ENCODE data around the gene GPRIN3. TPM values are rescaled to one million over a fixed set of nuclear protein-coding genes. Genes with fewer than 3 reads are reported as not detected.
A peak's percentile ranks its signal among the peaks of the same experiment; 100 is the strongest.

GPRIN3 gene
- total RNA-seq, 2 experiments from 2014 or later: 102 to 106 TPM

DNA sequence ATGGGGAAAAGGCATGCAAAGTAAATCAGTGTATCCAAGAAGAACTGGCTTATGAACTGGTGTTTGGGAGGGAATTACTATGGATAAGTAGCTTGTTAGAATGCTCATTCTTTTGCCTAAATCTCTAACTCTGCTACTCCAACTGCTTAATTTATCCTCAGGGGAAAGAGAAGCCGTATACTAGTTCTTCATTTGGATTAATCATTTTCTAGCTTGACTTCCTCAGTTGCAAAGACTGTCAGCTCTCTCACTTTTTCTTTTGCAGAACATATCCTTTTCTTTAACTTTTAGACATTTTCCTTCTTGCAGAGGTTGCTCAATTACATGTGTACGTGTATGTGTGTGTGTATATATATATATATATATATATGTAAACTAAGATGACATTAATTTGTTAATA, 21.9 kb downstream of the GPRIN3 start:
- peaks cover 90% of the 10 kb centered on the region for H3K4me1 Mint-ChIP-seq
- DNase-seq: no peak
- peak overlapping the region; percentile 56 for H3K4me3 Mint-ChIP-seq
- no peaks in the 10 kb centered on the region for H3K27me3 Mint-ChIP-seq
- peak overlapping the region; percentile 83 for H3K27ac Mint-ChIP-seq
- POLR2A ChIA-PET: interaction anchor here (1.0 to 10.4 kb wide), 6 partner anchors 8 to 50 kb away, joined by 3 to 516 read pairs (median 30); partner anchors contain the start of gene GPRIN3
- no peaks in the 10 kb centered on the region for H3K9me3 Mint-ChIP-seq
- CTCF ChIA-PET: interaction anchor here (1.3 to 4.5 kb wide), 3 partner anchors 8 to 32 kb away, joined by 3 to 23 read pairs (median 8); no protein-coding TSS in a partner anchor
- peaks cover 47% of the 10 kb centered on the region for H3K36me3 Mint-ChIP-seq (ENCODE audit: low read depth)

DNA sequence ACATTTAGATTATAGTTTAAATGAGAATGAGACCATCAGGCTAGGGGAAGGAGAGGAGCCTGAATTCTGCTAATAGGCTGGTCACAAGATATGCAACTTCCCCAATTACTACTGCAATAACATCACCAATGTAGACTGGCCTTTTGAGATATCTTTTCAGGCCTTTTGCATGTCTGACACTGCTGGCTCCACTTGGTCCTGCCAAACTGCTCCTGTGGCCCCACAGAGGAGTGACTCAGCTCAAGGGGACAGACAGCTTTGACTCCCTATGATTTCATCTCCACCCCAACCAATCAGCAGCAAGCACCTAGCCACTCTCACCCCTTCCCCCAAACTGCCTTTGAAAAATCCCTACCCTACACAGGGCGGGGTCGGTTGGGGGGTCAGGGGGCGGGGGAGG, 22.8 kb downstream of the GPRIN3 start:
- peak; percentile 59 for DNase-seq
- CTCF ChIA-PET: interaction anchor here (0.8 to 4.5 kb wide), 6 partner anchors 8 to 59 kb away, joined by 3 to 23 read pairs (median 4); no protein-coding TSS in a partner anchor
- Mint-ChIP-seq H3K9me3 (no peaks in the 10 kb centered on the region), H3K4me1 (peaks cover 81% of the 10 kb centered on the region), H3K27ac (peak overlapping the region; percentile 96), H3K36me3 (ENCODE audit: low read depth) (peaks cover 38% of the 10 kb centered on the region), H3K27me3 (no peaks in the 10 kb centered on the region), H3K4me3 (peak overlapping the region; percentile 74)
- POLR2A ChIA-PET: interaction anchor here (0.8 to 10.4 kb wide), 12 partner anchors 9 to 58 kb away, joined by 3 to 516 read pairs (median 7); partner anchors contain the start of gene GPRIN3

DNA sequence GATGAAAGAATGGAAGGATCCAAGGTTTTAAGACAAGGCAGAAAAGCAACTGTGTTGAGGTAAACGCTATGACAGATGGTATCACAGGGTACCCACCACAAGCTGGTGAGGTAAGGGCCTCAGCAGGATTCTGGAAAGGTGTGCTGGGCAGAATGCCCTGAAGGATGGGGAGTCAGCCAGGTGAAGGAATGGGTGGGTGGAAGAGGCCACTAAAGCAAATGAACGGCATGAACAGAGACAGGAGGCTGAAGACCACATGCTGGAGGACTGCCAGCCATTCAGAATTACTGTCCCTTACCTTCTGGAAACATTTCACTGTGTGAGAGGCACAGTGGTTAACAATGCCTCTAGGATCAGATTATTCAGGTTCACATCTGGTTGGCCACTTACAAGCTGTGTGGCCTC, 23.6 kb downstream of the GPRIN3 start:
- H3K4me1 Mint-ChIP-seq: peaks cover 73% of the 10 kb centered on the region
- H3K4me3 Mint-ChIP-seq: peak overlapping the region; percentile 74
- H3K27me3 Mint-ChIP-seq: no peaks in the 10 kb centered on the region
- H3K27ac Mint-ChIP-seq: peak overlapping the region; percentile 96
- no peaks in the 10 kb centered on the region for H3K9me3 Mint-ChIP-seq
- POLR2A ChIA-PET: interaction anchor here (0.8 to 10.4 kb wide), 16 partner anchors 9 to 58 kb away, joined by 3 to 516 read pairs (median 6); partner anchors contain the start of gene GPRIN3
- CTCF ChIA-PET: interaction anchor here (0.7 to 4.5 kb wide), 6 partner anchors 8 to 59 kb away, joined by 3 to 23 read pairs (median 4); no protein-coding TSS in a partner anchor
- peaks cover 30% of the 10 kb centered on the region for H3K36me3 Mint-ChIP-seq (ENCODE audit: low read depth)
- DNase-seq: no peak

DNA sequence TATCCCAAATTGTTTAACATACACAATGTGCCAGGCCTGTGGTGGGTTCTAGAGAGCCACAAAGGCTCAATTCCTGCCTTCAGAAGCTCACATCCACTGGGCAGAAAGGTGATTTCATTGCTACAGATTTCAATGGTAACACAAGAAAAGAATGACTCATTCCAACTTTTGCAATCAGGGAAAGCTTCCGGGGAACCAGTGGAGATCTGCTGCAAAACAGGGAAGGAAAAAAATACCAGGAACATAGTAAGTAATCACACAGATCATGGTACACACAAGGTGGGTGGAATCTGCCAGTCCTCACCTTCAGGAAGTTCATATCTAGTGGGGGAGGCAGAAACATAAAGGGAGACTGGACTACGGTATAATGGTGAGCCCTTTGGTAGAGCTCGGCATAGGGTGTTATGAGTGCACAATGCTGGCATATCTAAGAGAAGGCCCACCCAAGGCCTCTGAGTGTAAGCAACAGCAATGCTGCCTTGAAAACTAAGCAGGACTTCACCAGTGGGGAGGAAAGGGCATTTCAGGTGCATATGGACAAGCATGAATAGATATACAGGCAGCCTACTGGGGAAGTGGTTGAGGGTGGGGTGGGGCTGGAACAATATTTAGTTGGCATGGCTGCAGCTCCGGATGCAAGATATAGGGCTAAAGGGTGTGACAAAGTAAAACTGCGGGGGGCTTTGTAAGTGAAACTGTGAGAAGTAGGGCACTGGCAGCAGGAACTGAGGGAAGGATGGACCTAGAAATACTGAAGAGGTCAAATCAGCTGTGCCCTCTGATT, 24.2 kb downstream of the GPRIN3 start:
- peak; percentile 75 for DNase-seq
- Mint-ChIP-seq H3K9me3 (no peaks in the 10 kb centered on the region), H3K36me3 (ENCODE audit: low read depth) (peaks cover 24% of the 10 kb centered on the region), H3K4me1 (peaks cover 71% of the 10 kb centered on the region), H3K27ac (peak overlapping the region; percentile 96), H3K27me3 (no peaks in the 10 kb centered on the region), H3K4me3 (peak overlapping the region; percentile 74)
- POLR2A ChIA-PET: interaction anchor here (0.7 to 10.4 kb wide), 21 partner anchors 8 to 172 kb away, joined by 3 to 516 read pairs (median 6); partner anchors contain the start of gene GPRIN3
- CTCF ChIA-PET: interaction anchor here (0.7 to 4.5 kb wide), 6 partner anchors 8 to 58 kb away, joined by 3 to 23 read pairs (median 6); no protein-coding TSS in a partner anchor

DNA sequence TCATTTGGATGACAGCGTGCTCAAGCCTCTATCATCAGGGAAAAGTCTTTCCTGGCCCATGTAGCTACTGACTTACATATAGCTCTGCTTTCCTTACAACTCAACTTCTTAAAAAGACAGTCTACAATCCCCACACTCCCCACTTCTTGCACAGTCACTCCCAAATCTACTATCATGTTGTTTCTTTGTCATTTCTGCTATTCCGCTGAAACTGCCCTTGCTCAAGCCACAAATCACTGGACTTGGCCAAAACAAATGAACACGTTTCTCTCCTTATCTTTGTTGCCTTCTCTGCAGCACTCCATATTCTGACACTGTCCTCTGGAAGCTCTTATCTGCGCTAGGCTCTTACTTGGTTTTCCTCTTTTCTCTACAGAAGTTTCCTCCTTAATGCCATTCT, 28.2 kb downstream of the GPRIN3 start:
- Mint-ChIP-seq H3K9me3 (no peaks in the 10 kb centered on the region), H3K4me1 (peaks cover 62% of the 10 kb centered on the region), H3K27me3 (no peaks in the 10 kb centered on the region), H3K27ac (no peak overlapping the region), H3K4me3 (no peak overlapping the region), H3K36me3 (ENCODE audit: low read depth) (peaks cover 30% of the 10 kb centered on the region)
- CTCF ChIA-PET: no interaction called here
- POLR2A ChIA-PET: interaction anchor here (0.9 to 5.1 kb wide), 5 partner anchors 11 to 615 kb away, joined by 3 to 26 read pairs (median 7); partner anchors contain the start of gene MMRN1
- DNase-seq: no peak

DNA sequence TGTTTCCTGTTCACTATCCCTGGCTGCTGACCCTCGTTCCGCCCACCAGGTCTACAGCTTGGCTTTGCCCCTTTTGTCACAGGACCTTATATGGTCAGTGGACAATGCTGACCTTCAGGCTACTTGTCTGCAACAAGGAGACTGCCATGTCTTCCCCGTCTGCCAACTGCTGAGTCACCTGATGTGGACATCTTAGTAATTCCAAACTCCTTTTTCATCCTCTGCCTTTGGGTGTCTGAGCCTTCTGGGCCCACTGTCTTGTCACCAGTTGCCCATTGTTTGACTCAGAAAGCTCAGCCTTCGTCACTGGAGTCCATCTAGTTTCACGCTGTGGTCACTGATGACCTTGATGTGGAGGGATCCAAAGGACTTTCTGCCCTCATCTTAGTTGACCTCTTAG, 30.2 kb downstream of the GPRIN3 start:
- Mint-ChIP-seq H3K27ac (no peak overlapping the region), H3K9me3 (no peaks in the 10 kb centered on the region), H3K27me3 (no peaks in the 10 kb centered on the region), H3K4me3 (no peak overlapping the region), H3K4me1 (peaks cover 61% of the 10 kb centered on the region), H3K36me3 (ENCODE audit: low read depth) (peaks cover 48% of the 10 kb centered on the region)
- POLR2A ChIA-PET: interaction anchor here (0.7 to 5.1 kb wide), 3 partner anchors 13 to 21 kb away, joined by 3 to 26 read pairs (median 3); no protein-coding TSS in a partner anchor
- no peak for DNase-seq
- CTCF ChIA-PET: interaction anchor here (1.2 to 2.9 kb wide), 2 partner anchors 20 to 22 kb away, joined by 3 to 11 read pairs; no protein-coding TSS in a partner anchor

DNA sequence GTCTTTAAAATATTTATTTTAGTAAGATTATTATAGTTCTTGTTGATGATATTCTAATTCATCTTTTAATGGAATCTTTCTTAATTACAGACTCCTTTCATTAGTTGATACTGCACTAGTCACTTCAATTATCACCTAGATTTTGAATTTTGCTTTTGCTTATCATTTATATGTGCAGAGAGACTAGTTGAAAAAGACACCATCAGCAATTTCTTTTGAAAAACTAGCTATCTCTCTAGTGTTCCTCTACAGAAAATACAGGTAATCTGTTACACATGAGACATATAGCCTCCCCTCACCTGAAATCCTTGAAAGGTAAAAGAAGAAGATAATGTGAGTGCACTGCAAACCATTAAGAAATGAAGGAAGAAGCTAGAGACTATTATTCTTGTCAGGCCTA, 31.3 kb downstream of the GPRIN3 start:
- POLR2A ChIA-PET: interaction anchor here (0.9 to 5.1 kb wide), 5 partner anchors 11 to 41 kb away, joined by 3 to 26 read pairs (median 4); no protein-coding TSS in a partner anchor
- Mint-ChIP-seq H3K4me3 (no peak overlapping the region), H3K27me3 (no peaks in the 10 kb centered on the region), H3K36me3 (ENCODE audit: low read depth) (peaks cover 59% of the 10 kb centered on the region), H3K4me1 (peaks cover 63% of the 10 kb centered on the region), H3K9me3 (no peaks in the 10 kb centered on the region), H3K27ac (peak overlapping the region; percentile 4)
- CTCF ChIA-PET: interaction anchor here (0.7 to 2.9 kb wide), 3 partner anchors 8 to 21 kb away, joined by 3 to 11 read pairs (median 3); no protein-coding TSS in a partner anchor
- no peak for DNase-seq

DNA sequence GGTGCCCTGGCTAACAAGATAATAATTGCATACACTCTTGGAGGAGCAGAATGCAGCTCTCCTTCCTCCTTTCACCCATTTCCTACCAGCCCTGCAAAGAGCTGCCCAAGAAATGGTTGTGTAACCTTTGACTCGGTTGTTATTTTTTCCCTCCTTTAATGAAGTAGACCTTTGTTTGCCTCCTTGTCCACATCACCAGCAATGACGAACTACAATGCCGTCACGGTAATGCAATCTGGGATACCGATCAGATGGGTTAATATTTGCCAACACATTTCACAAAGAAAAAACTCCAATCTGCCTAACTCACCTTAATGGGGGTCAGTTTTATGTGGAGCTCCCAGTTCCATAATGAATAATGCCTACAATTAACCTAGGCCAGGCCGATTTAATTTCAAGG, 32.0 kb downstream of the GPRIN3 start:
- H3K27ac Mint-ChIP-seq: no peak overlapping the region
- H3K36me3 Mint-ChIP-seq (ENCODE audit: low read depth): peaks cover 65% of the 10 kb centered on the region
- H3K4me3 Mint-ChIP-seq: no peak overlapping the region
- POLR2A ChIA-PET: interaction anchor here (0.8 to 5.1 kb wide), 7 partner anchors 8 to 33 kb away, joined by 3 to 26 read pairs (median 5); no protein-coding TSS in a partner anchor
- DNase-seq: no peak
- no peaks in the 10 kb centered on the region for H3K27me3 Mint-ChIP-seq
- no peaks in the 10 kb centered on the region for H3K9me3 Mint-ChIP-seq
- H3K4me1 Mint-ChIP-seq: peaks cover 69% of the 10 kb centered on the region
- CTCF ChIA-PET: interaction anchor here (1.0 to 2.9 kb wide), 2 partner anchors 8 to 20 kb away, joined by 3 to 11 read pairs; no protein-coding TSS in a partner anchor

DNA sequence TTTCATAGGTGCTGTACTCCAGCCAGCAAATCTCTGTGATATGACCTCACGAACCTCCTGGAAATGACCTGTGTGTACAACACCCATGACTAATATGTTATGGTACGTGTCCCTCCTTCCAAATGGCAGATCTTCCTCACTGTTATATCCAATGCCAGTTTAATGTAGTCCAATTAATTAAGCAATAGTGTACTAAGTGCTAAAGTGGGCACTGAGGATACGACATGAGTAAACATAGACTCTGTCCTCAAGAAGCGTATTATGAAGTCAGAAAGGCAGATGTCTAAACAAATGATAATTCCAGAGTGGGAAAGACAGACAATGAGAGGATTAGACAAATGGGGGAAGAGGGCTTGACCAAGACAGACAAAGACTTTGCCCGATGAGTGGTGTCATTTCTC, 33.9 kb downstream of the GPRIN3 start:
- Mint-ChIP-seq H3K4me3 (no peak overlapping the region), H3K36me3 (ENCODE audit: low read depth) (peaks cover 83% of the 10 kb centered on the region), H3K27ac (no peak overlapping the region), H3K9me3 (no peaks in the 10 kb centered on the region), H3K4me1 (peaks cover 77% of the 10 kb centered on the region), H3K27me3 (no peaks in the 10 kb centered on the region)
- ChIA-PET CTCF (interaction anchor here (0.6 kb wide), 1 partner anchor 13 kb away, joined by 4 read pairs; no protein-coding TSS in a partner anchor), POLR2A (interaction anchor here (0.6 to 3.2 kb wide), 4 partner anchors 11 to 51 kb away, joined by 3 to 29 read pairs (median 10); no protein-coding TSS in a partner anchor)
- DNase-seq: no peak

DNA sequence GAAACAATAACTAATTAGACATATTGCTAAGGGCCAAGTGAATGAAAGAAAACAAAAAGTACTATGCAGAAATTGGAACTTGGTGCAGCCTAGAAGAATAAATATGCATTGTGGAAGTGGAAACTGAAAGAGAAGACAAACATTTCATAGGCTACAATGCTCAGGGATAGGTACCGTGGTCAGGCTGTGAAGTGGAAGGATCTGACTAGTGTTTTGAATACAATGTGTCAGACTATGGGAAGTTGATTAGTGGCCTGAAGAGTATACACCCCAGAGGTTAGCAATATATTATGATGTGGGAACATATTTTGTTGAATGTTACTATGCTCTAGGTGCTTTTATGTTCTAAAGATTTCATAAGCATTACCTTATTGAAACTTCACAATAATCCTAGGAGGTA, 36.8 kb downstream of the GPRIN3 start:
- Mint-ChIP-seq H3K4me1 (peaks cover 74% of the 10 kb centered on the region), H3K36me3 (ENCODE audit: low read depth) (peaks cover 90% of the 10 kb centered on the region), H3K9me3 (no peaks in the 10 kb centered on the region), H3K27ac (no peak overlapping the region), H3K4me3 (no peak overlapping the region), H3K27me3 (no peaks in the 10 kb centered on the region)
- ChIA-PET POLR2A (interaction anchor here (0.9 to 3.0 kb wide), 2 partner anchors 10 to 28 kb away, joined by 3 to 13 read pairs; no protein-coding TSS in a partner anchor), CTCF (interaction anchor here (0.7 kb wide), 1 partner anchor 16 kb away, joined by 3 read pairs; no protein-coding TSS in a partner anchor)
- no peak for DNase-seq

DNA sequence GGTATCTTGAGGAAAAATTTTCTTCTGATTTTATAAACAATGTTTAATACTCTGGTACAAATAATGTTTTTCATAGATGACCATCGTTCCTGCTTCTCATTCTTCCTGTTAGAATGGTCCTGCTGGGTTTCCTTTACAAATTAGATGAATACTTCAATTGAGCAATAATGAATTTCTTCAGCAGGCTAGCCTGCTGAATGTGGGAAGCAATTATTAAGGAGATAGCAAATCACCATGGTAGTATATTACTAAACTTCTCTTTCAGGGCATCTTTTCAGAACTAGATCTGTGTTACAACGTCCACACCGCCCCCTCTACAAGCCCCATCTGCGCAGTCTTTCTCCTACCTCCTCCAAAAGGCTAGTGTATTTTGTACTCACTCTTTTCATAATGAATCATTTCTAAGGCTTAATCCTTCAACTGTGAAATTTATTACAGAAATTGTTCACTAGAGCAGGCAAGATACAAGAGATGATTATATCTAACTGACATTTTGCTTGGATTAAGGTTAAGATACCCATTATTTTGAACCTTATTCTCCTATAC, 38.4 kb downstream of the GPRIN3 start:
- Mint-ChIP-seq H3K4me3 (no peak overlapping the region), H3K27ac (no peak overlapping the region), H3K36me3 (ENCODE audit: low read depth) (peaks cover 85% of the 10 kb centered on the region), H3K4me1 (peaks cover 69% of the 10 kb centered on the region), H3K27me3 (no peaks in the 10 kb centered on the region), H3K9me3 (no peaks in the 10 kb centered on the region)
- ChIA-PET CTCF (no interaction called here), POLR2A (interaction anchor here (0.9 to 1.6 kb wide), 4 partner anchors 10 to 33 kb away, joined by 3 to 6 read pairs (median 3); no protein-coding TSS in a partner anchor)
- DNase-seq: no peak

DNA sequence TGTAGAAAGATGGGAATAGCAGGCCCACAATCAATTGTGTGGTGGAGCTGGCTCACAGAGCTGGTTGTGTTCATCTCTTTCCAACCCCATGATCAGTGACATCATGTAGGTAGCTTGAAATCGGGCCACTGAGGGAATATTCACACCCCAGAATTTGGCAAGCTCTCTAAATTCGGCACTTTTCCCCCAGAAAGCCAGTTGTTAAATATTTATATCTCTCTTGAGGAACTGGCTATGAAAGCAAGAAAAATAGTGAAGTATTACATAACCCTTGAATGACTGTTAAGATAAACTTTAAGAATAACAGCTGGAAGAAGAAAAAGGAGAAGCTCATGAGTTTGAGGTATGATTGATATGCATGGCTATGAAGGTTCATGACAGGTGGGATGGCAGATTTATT, 38.9 kb downstream of the GPRIN3 start:
- H3K4me3 Mint-ChIP-seq: no peak overlapping the region
- no peak for DNase-seq
- H3K4me1 Mint-ChIP-seq: peaks cover 69% of the 10 kb centered on the region
- H3K27me3 Mint-ChIP-seq: no peaks in the 10 kb centered on the region
- no peak overlapping the region for H3K27ac Mint-ChIP-seq
- H3K36me3 Mint-ChIP-seq (ENCODE audit: low read depth): peaks cover 85% of the 10 kb centered on the region
- POLR2A ChIA-PET: interaction anchor here (0.9 to 1.6 kb wide), 4 partner anchors 10 to 33 kb away, joined by 3 to 6 read pairs (median 3); no protein-coding TSS in a partner anchor
- CTCF ChIA-PET: no interaction called here
- no peaks in the 10 kb centered on the region for H3K9me3 Mint-ChIP-seq

Measured in activated CD4-positive, alpha-beta memory T cell treated with anti-CD3 and anti-CD28 coated beads, Interleukin-2, amount 10 ng/mL, durations not matched to agents 7 days and 5 days (primary cell).